Measurements from ENCODE around the gene UBASH3B. TPM values are rescaled to one million over a fixed set of nuclear protein-coding genes. Genes with fewer than 3 reads are reported as not detected.

UBASH3B gene
- total RNA-seq, 4 donors from 2014 or later, result 4.2 to 41.2 (median 24.4) TPM

DNA sequence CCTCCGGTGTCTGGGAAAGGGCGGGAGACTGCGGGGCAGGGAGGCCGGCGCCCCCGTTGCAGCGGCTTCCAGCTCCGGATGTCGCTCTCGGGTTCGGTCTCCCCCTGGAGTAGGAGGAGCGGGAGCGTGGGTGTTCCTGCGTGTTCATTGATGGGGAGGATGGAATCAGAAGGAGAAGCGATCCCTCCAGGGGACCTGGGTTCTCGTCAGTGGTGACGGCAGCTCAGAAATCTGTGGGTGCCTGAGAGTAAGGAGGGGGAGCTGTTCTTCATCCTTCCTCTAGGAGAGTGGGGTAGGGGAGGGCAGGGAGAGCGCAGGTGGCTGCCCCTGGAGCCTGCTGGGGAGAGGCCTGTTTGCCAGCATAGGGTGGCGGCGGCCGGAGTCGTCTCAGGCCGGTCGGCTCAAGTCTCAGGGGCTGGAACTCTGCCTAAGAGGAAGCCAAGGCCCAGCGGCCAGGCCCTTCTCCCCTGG, 1.1 kb downstream of the UBASH3B start:
- Histone ChIP-seq H3K4me1 (peaks cover 28% of the 10 kb centered on the region), H3K27me3 (peaks cover 21% of the 10 kb centered on the region), H3K36me3 (no peaks in the 10 kb centered on the region), H3K27ac (peak overlapping the region; percentile 48), H3K4me3 (peak overlapping the region; percentile 66), H3K9me3 (no peaks in the 10 kb centered on the region)
- whole genome bisulfite sequencing, result 2% methylated on average over 19 of the region's 25 CpGs
- TF ChIP-seq, protein P1, sequence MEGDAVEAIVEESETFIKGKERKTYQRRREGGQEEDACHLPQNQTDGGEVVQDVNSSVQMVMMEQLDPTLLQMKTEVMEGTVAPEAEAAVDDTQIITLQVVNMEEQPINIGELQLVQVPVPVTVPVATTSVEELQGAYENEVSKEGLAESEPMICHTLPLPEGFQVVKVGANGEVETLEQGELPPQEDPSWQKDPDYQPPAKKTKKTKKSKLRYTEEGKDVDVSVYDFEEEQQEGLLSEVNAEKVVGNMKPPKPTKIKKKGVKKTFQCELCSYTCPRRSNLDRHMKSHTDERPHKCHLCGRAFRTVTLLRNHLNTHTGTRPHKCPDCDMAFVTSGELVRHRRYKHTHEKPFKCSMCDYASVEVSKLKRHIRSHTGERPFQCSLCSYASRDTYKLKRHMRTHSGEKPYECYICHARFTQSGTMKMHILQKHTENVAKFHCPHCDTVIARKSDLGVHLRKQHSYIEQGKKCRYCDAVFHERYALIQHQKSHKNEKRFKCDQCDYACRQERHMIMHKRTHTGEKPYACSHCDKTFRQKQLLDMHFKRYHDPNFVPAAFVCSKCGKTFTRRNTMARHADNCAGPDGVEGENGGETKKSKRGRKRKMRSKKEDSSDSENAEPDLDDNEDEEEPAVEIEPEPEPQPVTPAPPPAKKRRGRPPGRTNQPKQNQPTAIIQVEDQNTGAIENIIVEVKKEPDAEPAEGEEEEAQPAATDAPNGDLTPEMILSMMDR (IDR thresholded peaks at IDR 0.05), result no peak
- no peak for TF ChIP-seq POLR2A (IDR thresholded peaks at IDR 0.05)
- TF ChIP-seq POLR2AphosphoS5 (IDR thresholded peaks at IDR 0.05), result no peak
- no peak for TF ChIP-seq EP300 (IDR thresholded peaks at IDR 0.05)
- DNase-seq (ENCODE audit: low spot score in 2 of 2), result peak in 1 of 2 donors; percentile 80

DNA sequence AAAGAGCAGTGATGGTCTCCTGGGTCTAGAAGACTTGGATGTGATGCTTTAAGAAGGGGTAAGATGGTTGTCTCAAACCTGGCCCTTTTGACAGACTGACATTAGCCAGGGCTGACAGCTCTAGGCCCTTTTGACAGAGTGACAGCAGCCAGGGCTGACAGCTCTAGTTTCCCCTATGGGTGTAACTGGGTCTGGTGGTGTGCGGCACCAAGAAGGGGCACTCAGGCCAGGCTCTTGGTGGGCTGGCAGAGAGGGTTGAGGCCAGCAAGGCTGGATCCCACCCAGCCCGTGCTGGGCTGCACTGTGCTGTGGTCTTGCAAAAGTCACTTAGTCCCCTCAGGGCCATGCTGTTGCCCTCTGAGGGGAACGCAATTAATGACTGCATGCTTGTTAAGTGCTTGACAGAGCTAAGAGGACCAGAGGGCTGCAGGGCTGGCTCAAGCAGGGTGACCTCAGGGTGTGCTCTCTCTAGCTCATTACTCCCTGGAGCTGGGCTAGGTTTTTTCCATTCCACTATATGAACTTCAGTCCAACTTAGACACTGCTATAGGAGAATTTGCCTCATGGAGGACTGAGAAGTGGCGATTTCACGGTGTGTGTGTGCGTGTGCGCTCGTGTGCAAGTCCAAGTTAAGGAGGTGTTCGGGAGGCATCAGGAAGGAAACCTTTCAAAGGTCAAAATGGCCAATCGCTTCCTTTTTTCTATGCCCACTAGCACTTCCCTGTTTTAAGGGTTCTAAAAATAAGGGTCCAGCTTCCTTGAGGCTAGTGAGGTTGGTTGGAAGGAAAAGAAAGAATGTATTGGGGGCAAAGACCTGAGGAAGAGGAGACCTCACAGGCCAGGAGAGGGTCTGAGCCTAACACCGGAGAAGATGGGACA, 4.4 kb downstream of the UBASH3B start:
- Histone ChIP-seq H3K27me3 (no peaks in the 10 kb centered on the region), H3K36me3 (no peaks in the 10 kb centered on the region), H3K4me1 (peaks cover 16% of the 10 kb centered on the region), H3K27ac (no peak overlapping the region), H3K4me3 (no peak overlapping the region), H3K9me3 (no peaks in the 10 kb centered on the region)
- no peak for TF ChIP-seq POLR2A (IDR thresholded peaks at IDR 0.05)
- TF ChIP-seq, protein P1 (IDR thresholded peaks at IDR 0.05), result no peak
- no peak for TF ChIP-seq POLR2AphosphoS5 (IDR thresholded peaks at IDR 0.05)
- TF ChIP-seq EP300 (IDR thresholded peaks at IDR 0.05), result no peak
- DNase-seq (ENCODE audit: low spot score in 2 of 2), result no peak
- 97% methylated on average over 11 of the region's 11 CpGs for WGBS

- Histone ChIP-seq H3K4me3 (no peak overlapping the region), H3K36me3 (no peaks in the 10 kb centered on the region), H3K27ac (no peak overlapping the region), H3K4me1 (peaks cover 7% of the 10 kb centered on the region), H3K9me3 (no peaks in the 10 kb centered on the region), H3K27me3 (no peaks in the 10 kb centered on the region)
- DNase-seq (ENCODE audit: low spot score in 2 of 2), result no peak
- no peak for TF ChIP-seq EP300 (IDR thresholded peaks at IDR 0.05)
- TF ChIP-seq, protein P1 (IDR thresholded peaks at IDR 0.05), result no peak
- 71% methylated on average over 7 of the region's 7 CpGs for WGBS
Observed at GRCh38 chr11:122661182-122661945, 5.8 kb downstream of the UBASH3B start.

- WGBS, result 72% methylated on average over 13 of the region's 13 CpGs
- no peak for TF ChIP-seq EP300 (IDR thresholded peaks at IDR 0.05)
- TF ChIP-seq, protein P1 (IDR thresholded peaks at IDR 0.05), result no peak
- no peak for TF ChIP-seq POLR2A (IDR thresholded peaks at IDR 0.05)
- no peak for TF ChIP-seq POLR2AphosphoS5 (IDR thresholded peaks at IDR 0.05)
- H3K27me3 ChIP-seq, result no peaks in the 10 kb centered on the region
- H3K4me3 ChIP-seq, result no peak overlapping the region
- no peak for DNase-seq (ENCODE audit: low spot score in 2 of 2)
- H3K4me1 ChIP-seq, result no peaks in the 10 kb centered on the region
- H3K36me3 ChIP-seq, result no peaks in the 10 kb centered on the region
- H3K27ac ChIP-seq, result no peak overlapping the region
- no peaks in the 10 kb centered on the region for H3K9me3 ChIP-seq
Observed at GRCh38 chr11:122663056-122663740, 7.7 kb downstream of the UBASH3B start.

Measured in suprapubic skin (tissue), 4 donors.